Measurements from ENCODE around the gene GTF2E1.

Gene GTF2E1

DNA sequence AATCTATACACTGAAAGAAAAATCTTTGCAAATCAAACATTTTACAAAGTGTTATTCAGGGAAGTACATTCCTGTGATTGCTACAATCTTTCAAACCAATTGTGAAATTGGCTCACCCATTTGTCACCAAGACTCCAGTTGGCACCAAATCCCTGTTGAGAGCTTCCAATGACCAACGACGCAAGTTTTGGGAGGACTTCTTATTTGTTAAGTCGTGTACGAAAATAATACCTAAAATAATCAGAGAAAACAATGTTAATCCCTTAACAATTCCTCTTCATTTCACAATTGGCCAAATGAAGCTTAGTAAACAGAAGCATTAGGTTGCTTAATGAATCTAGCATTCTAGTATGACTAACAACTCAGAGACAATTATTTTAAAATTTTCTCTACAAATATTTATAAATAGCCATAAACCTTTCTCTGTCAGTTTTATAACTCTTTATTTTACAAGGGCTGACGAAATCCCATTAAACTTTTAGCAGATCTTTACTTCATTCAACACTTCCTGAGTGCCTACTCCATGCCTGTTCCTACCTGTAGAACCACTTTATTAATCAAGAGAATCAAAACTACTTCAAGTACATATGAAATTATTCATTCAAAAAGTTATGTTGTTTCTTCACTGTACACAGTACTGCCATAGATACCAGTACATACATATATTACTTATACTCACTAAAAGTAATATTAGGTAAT, 36.5 kb upstream of the GTF2E1 start:
- no peaks in the 10 kb centered on the region; the same call in 1 of the 2 replicates for H4K20me1 ChIP-seq (ENCODE audit: low read depth, low read length)

DNA sequence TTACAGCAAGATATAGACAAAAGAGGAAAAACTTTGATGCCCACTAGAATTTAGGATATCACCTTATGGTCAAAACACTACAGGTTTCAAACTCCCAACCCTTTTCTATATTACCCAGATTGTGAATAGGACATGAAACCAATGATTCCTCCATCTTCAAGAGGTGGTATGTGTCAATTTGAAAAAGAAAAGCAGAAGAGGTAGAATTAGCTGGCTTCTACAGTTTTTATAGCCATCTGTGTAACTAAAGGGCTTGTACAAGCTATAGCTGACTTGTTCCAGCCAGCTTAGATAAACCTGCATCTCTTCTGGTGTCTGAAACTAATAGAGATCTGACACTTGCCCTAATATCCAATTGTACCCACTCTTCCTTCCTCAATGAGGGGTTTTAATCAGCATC, 35.6 kb upstream of the GTF2E1 start:
- Histone ChIP-seq H3K4me3 (ENCODE audit: insufficient read depth, low read length, poor library complexity, severe bottlenecking) (no peak overlapping the region), H3K4me2 (ENCODE audit: low read depth, low read length, poor library complexity, severe bottlenecking) (no peak overlapping the region), H3F3A (ENCODE audit: insufficient read depth) (no peaks in the 10 kb centered on the region), H3K36me3 (ENCODE audit: low read length) (peaks cover 26% of the 10 kb centered on the region; the same call in 1 of the 2 replicates), H3K9me2 (replicated peaks; ENCODE audit: insufficient read depth, low read length) (no peaks in the 10 kb centered on the region), H3K9ac (ENCODE audit: low read length) (no peak overlapping the region), H3K27ac (ENCODE audit: low read depth, low read length) (no peak overlapping the region), H4K20me1 (ENCODE audit: low read depth, low read length) (no peaks in the 10 kb centered on the region), H3K79me2 (ENCODE audit: insufficient read depth, low read length) (no peaks in the 10 kb centered on the region), H3K9me3 (ENCODE audit: insufficient read depth, low read length) (no peaks in the 10 kb centered on the region), H3K27me3 (ENCODE audit: low read length) (no peaks in the 10 kb centered on the region), H2AFZ (ENCODE audit: low read depth, low read length, severe bottlenecking) (no peak overlapping the region)
- TF ChIP-seq EZH2phosphoT487 (conservative IDR thresholded peaks at IDR 0.05; ENCODE audit: low read length): no peak
- TF ChIP-seq, protein P1, sequence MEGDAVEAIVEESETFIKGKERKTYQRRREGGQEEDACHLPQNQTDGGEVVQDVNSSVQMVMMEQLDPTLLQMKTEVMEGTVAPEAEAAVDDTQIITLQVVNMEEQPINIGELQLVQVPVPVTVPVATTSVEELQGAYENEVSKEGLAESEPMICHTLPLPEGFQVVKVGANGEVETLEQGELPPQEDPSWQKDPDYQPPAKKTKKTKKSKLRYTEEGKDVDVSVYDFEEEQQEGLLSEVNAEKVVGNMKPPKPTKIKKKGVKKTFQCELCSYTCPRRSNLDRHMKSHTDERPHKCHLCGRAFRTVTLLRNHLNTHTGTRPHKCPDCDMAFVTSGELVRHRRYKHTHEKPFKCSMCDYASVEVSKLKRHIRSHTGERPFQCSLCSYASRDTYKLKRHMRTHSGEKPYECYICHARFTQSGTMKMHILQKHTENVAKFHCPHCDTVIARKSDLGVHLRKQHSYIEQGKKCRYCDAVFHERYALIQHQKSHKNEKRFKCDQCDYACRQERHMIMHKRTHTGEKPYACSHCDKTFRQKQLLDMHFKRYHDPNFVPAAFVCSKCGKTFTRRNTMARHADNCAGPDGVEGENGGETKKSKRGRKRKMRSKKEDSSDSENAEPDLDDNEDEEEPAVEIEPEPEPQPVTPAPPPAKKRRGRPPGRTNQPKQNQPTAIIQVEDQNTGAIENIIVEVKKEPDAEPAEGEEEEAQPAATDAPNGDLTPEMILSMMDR (IDR thresholded peaks at IDR 0.05; ENCODE audit: insufficient read depth, low read length, poor library complexity, severe bottlenecking): no peak

More for the DNA sequence above, 36.5 kb upstream of the GTF2E1 start:
- TF ChIP-seq, protein P1 (IDR thresholded peaks at IDR 0.05; ENCODE audit: insufficient read depth, low read length, poor library complexity, severe bottlenecking): no peak
- no peak for TF ChIP-seq EZH2phosphoT487 (conservative IDR thresholded peaks at IDR 0.05; ENCODE audit: low read length)
- H3F3A ChIP-seq (ENCODE audit: insufficient read depth): no peaks in the 10 kb centered on the region
- no peak overlapping the region for H3K4me3 ChIP-seq (ENCODE audit: insufficient read depth, low read length, poor library complexity, severe bottlenecking)
- H3K9me2 ChIP-seq (replicated peaks; ENCODE audit: insufficient read depth, low read length): no peaks in the 10 kb centered on the region
- H3K79me2 ChIP-seq (ENCODE audit: insufficient read depth, low read length): no peaks in the 10 kb centered on the region
- H3K9ac ChIP-seq (ENCODE audit: low read length): no peak overlapping the region
- no peak overlapping the region for H2AFZ ChIP-seq (ENCODE audit: low read depth, low read length, severe bottlenecking)
- no peaks in the 10 kb centered on the region for H3K27me3 ChIP-seq (ENCODE audit: low read length)
- peaks cover 26% of the 10 kb centered on the region; the same call in 1 of the 2 replicates for H3K36me3 ChIP-seq (ENCODE audit: low read length)
- no peaks in the 10 kb centered on the region for H3K9me3 ChIP-seq (ENCODE audit: insufficient read depth, low read length)
- no peak overlapping the region for H3K4me2 ChIP-seq (ENCODE audit: low read depth, low read length, poor library complexity, severe bottlenecking)
- no peak overlapping the region for H3K27ac ChIP-seq (ENCODE audit: low read depth, low read length)

DNA sequence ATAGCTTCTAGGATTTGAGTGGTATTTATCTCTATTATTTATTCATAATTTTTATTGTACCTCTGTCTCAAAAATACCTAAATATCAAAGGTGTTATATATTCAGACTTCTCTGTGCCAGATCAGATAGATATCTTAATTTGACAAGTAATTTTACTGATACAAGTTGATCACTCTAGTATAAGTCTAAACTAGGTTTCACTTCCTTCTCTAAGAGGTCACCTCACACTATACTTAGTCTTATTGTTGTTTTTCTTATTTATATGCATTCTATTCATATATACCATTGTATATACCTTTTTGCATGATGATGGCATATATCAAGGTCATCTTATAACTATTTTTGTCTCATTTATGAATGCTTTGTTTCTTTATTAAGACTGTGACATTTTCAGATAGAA, 34.1 kb upstream of the GTF2E1 start:
- TF ChIP-seq, protein P1 (IDR thresholded peaks at IDR 0.05; ENCODE audit: insufficient read depth, low read length, poor library complexity, severe bottlenecking): no peak
- no peak for TF ChIP-seq EZH2phosphoT487 (conservative IDR thresholded peaks at IDR 0.05; ENCODE audit: low read length)
- Histone ChIP-seq H3K36me3 (ENCODE audit: low read length) (peaks cover 26% of the 10 kb centered on the region; the same call in 1 of the 2 replicates), H3K4me2 (ENCODE audit: low read depth, low read length, poor library complexity, severe bottlenecking) (peak overlapping the region; percentile 6), H3K9ac (ENCODE audit: low read length) (no peak overlapping the region), H3K27ac (ENCODE audit: low read depth, low read length) (no peak overlapping the region), H3K9me2 (replicated peaks; ENCODE audit: insufficient read depth, low read length) (no peaks in the 10 kb centered on the region), H2AFZ (ENCODE audit: low read depth, low read length, severe bottlenecking) (no peak overlapping the region), H3K9me3 (ENCODE audit: insufficient read depth, low read length) (no peaks in the 10 kb centered on the region), H3K27me3 (ENCODE audit: low read length) (no peaks in the 10 kb centered on the region), H4K20me1 (ENCODE audit: low read depth, low read length) (no peaks in the 10 kb centered on the region), H3K4me3 (ENCODE audit: insufficient read depth, low read length, poor library complexity, severe bottlenecking) (no peak overlapping the region), H3F3A (ENCODE audit: insufficient read depth) (no peaks in the 10 kb centered on the region), H3K79me2 (ENCODE audit: insufficient read depth, low read length) (no peaks in the 10 kb centered on the region)
